ENCODE measurements around the gene EIF4G3. TPM values are rescaled to one million over a fixed set of nuclear protein-coding genes. Genes with fewer than 3 reads are reported as not detected.

The EIF4G3 gene
- total RNA-seq, 4 donors from 2014 or later, result 42.1 to 63.2 (median 43.5) TPM

DNA sequence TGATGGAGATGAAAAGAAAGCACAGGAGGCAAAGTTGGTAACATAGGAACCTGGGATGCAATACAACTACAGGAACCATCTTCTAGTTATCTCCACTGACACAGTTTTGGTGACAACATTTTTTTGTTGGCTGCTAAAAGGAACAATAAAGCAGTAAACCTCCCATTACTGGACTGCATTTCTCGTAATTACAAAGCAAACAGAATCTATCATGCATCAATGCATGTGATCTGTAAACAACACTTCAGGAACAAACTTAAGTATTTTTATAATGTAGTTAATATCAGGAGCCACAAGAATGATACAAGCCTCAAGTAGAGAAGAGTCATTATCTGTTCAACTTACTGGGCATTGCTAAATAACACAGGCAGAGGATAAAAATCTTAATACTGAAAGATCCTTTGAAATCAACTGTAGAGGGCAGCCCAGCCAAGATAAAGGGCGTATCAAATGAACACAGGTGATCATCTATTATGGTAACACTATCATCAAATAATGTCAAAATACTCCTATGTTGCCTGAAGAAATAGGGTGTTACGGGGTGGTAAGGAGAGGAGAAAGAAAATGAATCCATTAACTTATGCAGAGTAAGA is 193.3 kb downstream of the EIF4G3 start:
- in situ Hi-C loops (cut with MboI; ENCODE audit: low sequenced_read_pairs in 4 of 4) (loop anchor here in 3 of 4 donors (5.0 to 25.0 kb wide), 2 partner anchors 194 to 204 kb away; partner anchors contain the start of gene EIF4G3 (in 3 of the 3)), intact Hi-C loops (cut with DNase I; ENCODE audit: low total_unique reads) (loop anchor here (2.0 kb wide), 1 partner anchor 211 kb away; no protein-coding TSS in a partner anchor)
- peak; percentile 12 to 21 for ATAC-seq

DNA sequence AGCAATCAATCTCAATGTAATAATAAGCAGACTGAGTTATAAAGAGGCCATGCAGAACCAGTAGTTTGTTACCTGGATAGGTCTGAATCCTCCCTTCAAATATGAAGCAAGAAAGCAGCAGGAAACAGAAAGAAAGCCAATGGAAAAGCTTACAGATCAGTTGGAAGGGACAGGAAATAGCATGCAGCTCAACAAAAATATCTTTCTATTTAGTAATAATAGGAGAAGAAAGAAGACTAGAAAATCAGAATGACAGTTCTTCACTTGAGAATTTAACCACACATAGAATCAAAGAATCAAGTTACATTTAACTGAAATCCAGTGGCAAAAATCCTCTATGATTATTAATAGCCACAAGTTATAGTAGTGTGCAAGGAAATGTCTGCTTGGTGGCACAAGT is 194.4 kb downstream of the EIF4G3 start:
- DNase-seq (no peak), ATAC-seq (no peak)
- intact Hi-C loops (cut with DNase I; ENCODE audit: low total_unique reads) (loop anchor here (2.0 kb wide), 1 partner anchor 212 kb away; no protein-coding TSS in a partner anchor), in situ Hi-C loops (cut with MboI; ENCODE audit: low sequenced_read_pairs in 4 of 4) (loop anchor here in 3 of 4 donors (5.0 to 25.0 kb wide), 2 partner anchors 195 to 205 kb away; partner anchors contain the start of gene EIF4G3 (in 3 of the 3))
- no peaks in the 10 kb centered on the region for H3K27me3 ChIP-seq
- H3K36me3 ChIP-seq, result peaks cover 0 to 8% of the 10 kb centered on the region in 2 donors
- H3K4me1 ChIP-seq, result peaks cover 18 to 26% of the 10 kb centered on the region in 2 donors
- H3K27ac ChIP-seq, result peak overlapping the region in 3 of 4 donors; percentile 12 to 49 (median 14)
- H3K4me3 ChIP-seq, result no peak overlapping the region
- H3K9me3 ChIP-seq, result no peaks in the 10 kb centered on the region
- TF ChIP-seq POLR2A (IDR thresholded peaks at IDR 0.05), result no peak
- TF ChIP-seq, protein P1, sequence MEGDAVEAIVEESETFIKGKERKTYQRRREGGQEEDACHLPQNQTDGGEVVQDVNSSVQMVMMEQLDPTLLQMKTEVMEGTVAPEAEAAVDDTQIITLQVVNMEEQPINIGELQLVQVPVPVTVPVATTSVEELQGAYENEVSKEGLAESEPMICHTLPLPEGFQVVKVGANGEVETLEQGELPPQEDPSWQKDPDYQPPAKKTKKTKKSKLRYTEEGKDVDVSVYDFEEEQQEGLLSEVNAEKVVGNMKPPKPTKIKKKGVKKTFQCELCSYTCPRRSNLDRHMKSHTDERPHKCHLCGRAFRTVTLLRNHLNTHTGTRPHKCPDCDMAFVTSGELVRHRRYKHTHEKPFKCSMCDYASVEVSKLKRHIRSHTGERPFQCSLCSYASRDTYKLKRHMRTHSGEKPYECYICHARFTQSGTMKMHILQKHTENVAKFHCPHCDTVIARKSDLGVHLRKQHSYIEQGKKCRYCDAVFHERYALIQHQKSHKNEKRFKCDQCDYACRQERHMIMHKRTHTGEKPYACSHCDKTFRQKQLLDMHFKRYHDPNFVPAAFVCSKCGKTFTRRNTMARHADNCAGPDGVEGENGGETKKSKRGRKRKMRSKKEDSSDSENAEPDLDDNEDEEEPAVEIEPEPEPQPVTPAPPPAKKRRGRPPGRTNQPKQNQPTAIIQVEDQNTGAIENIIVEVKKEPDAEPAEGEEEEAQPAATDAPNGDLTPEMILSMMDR (IDR thresholded peaks at IDR 0.05 in 4 of 5, conservative IDR thresholded peaks at IDR 0.05 in 1 of 5), result no peak

More for the DNA sequence above, 193.3 kb downstream of the EIF4G3 start:
- H3K9me3 ChIP-seq, result no peaks in the 10 kb centered on the region
- H3K4me1 ChIP-seq, result peaks cover 26 to 36% of the 10 kb centered on the region in 2 donors
- H3K27me3 ChIP-seq, result no peaks in the 10 kb centered on the region
- DNase-seq, result no peak
- peak overlapping the region in 3 of 4 donors; percentile 12 to 49 (median 14) for H3K27ac ChIP-seq
- peaks cover 0 to 8% of the 10 kb centered on the region in 2 donors for H3K36me3 ChIP-seq
- TF ChIP-seq, protein P1 (IDR thresholded peaks at IDR 0.05 in 4 of 5, conservative IDR thresholded peaks at IDR 0.05 in 1 of 5), result no peak
- no peak overlapping the region for H3K4me3 ChIP-seq

DNA sequence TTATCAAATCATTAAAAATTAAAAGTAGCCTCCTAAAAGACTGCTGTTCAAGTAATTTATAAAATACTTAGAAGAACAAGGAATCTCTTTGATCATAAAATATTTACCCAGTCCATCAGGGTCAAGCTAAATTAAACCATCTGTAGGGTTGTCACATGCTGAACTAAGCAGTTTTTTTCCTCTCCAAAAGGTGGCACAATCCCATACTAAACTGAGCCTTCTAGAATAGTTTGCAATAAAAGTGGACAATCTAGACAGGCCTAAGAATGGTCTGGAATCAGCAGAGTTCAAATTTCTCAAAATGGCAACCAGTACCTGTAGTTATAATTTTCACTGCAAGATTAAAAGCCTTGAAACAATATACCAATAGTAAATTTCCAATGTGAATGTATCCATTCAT is 194.8 kb downstream of the EIF4G3 start:
- no peak for TF ChIP-seq POLR2A (IDR thresholded peaks at IDR 0.05)
- TF ChIP-seq, protein P1 (IDR thresholded peaks at IDR 0.05 in 4 of 5, conservative IDR thresholded peaks at IDR 0.05 in 1 of 5), result peak in 1 of 5 experiments; percentile 9
- intact Hi-C loops (cut with DNase I; ENCODE audit: low total_unique reads) (loop anchor here (2.0 kb wide), 1 partner anchor 213 kb away; no protein-coding TSS in a partner anchor), in situ Hi-C loops (cut with MboI; ENCODE audit: low sequenced_read_pairs in 4 of 4) (loop anchor here in 3 of 4 donors (5.0 to 25.0 kb wide), 2 partner anchors 195 to 205 kb away; partner anchors contain the start of gene EIF4G3 (in 3 of the 3))
- H3K4me3 ChIP-seq, result no peak overlapping the region
- peaks cover 0 to 8% of the 10 kb centered on the region in 2 donors for H3K36me3 ChIP-seq
- peak overlapping the region in 3 of 4 donors; percentile 12 to 49 (median 14) for H3K27ac ChIP-seq
- no peak for DNase-seq
- no peaks in the 10 kb centered on the region for H3K27me3 ChIP-seq
- peaks cover 18 to 26% of the 10 kb centered on the region in 2 donors for H3K4me1 ChIP-seq
- ATAC-seq, result peak; percentile 48 to 61
- H3K9me3 ChIP-seq, result no peaks in the 10 kb centered on the region

DNA sequence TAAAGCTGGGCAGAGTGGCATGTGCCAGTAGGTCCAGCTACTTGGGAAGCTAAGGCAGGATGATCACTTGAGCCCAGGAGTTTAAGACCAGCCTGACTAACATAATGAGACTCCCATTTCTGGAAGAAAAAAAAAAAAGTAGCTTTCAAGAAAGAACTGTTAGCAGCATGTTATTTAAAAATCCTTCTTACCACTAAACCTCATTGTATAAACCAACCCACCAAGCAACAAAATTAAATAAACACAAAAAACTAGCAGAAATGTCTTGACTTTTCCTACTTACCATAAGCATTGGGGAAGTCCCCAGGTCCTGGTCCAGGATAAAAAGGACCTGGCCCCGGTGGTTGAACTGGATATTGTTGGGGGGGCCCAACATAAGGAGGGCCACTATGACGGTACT is 196.6 kb downstream of the EIF4G3 start:
- no peaks in the 10 kb centered on the region for H3K9me3 ChIP-seq
- H3K4me1 ChIP-seq, result peaks cover 18 to 26% of the 10 kb centered on the region in 2 donors
- ATAC-seq (no peak), DNase-seq (no peak)
- H3K27ac ChIP-seq, result no peak overlapping the region
- H3K36me3 ChIP-seq, result peaks cover 0 to 8% of the 10 kb centered on the region in 2 donors
- no peaks in the 10 kb centered on the region for H3K27me3 ChIP-seq
- no peak overlapping the region for H3K4me3 ChIP-seq
- TF ChIP-seq POLR2A (IDR thresholded peaks at IDR 0.05), result no peak
- TF ChIP-seq, protein P1 (IDR thresholded peaks at IDR 0.05 in 4 of 5, conservative IDR thresholded peaks at IDR 0.05 in 1 of 5), result no peak
- intact Hi-C loops (cut with DNase I; ENCODE audit: low total_unique reads) (no loop called here), in situ Hi-C loops (cut with MboI; ENCODE audit: low sequenced_read_pairs in 4 of 4) (loop anchor here in 3 of 4 donors (5.0 to 25.0 kb wide), 2 partner anchors 197 to 207 kb away; partner anchors contain the start of gene EIF4G3 (in 3 of the 3))

All from gastrocnemius medialis (tissue), 4 donors.